Esophagus (tissue), 2 donors: ENCODE data around the gene SAMSN1. TPM values are rescaled to one million over a fixed set of nuclear protein-coding genes. Genes with fewer than 3 reads are reported as not detected.

Experiments
- H3K27ac ChIP-seq, 2 donors: one replicate each; pipeline ENCODE4 v1.5.1; 2013; ENCODE audit warnings: low read depth in 2 of 2, mild to moderate bottlenecking in 2 of 2, inconsistent platforms in 1 of 2, low read length in 1 of 2, moderate library complexity in 1 of 2
- H3K27me3 ChIP-seq, 2 donors: one replicate each; pipeline ENCODE4 v1.6.1; 2013; ENCODE audit warnings: low read length in 2 of 2, control low read depth in 1 of 2, mild to moderate bottlenecking in 1 of 2; ENCODE audit not compliant: insufficient read depth in 2 of 2, control insufficient read depth in 1 of 2
- H3K36me3 ChIP-seq, 2 donors: one replicate each; pipeline ENCODE4 v1.6.1; 2013; ENCODE audit warnings: low read length in 1 of 2; ENCODE audit not compliant: control insufficient read depth in 2 of 2, insufficient read depth in 2 of 2
- H3K4me1 ChIP-seq, 2 donors: one replicate each; pipeline ENCODE4 v1.6.1; 2013; ENCODE audit warnings: low read length in 1 of 2; ENCODE audit not compliant: control insufficient read depth in 2 of 2, insufficient read depth in 2 of 2
- H3K4me3 ChIP-seq, 2 donors: one replicate each; pipeline ENCODE4 v1.5.1; 2013; ENCODE audit warnings: low read length in 2 of 2, mild to moderate bottlenecking in 2 of 2, low read depth in 1 of 2, moderate library complexity in 1 of 2
- H3K9me3 ChIP-seq, 2 donors: one replicate each; pipeline ENCODE4 v1.6.1; 2013; ENCODE audit warnings: mild to moderate bottlenecking in 2 of 2, low read depth in 1 of 2, low read length in 1 of 2, moderate library complexity in 1 of 2; ENCODE audit not compliant: control insufficient read depth in 2 of 2, insufficient read depth in 1 of 2
- WGBS, 2 donors: extraction: QIAGEN DNeasy Blood & Tissue Kit; methylation state at CpG; one replicate each; pipeline ENCODE4 v1.1.7; 2013; 5-methylcytosine and 5-hydroxymethylcytosine counted together
- polyA plus RNA-seq, 2 donors: library from polyadenylated mRNA; stranded (reverse); fragments of 200-250 nt; gene quantifications; one replicate each; pipeline ENCODE4 v1.2.3, GENCODE V29; 2013
- donor health status: healthy with polysubstance abuse.
- donor health status: Bipolar disorder and iron deficiency.

The SAMSN1 gene
- polyA plus RNA-seq, 2 donors: 0.83 to 1.4 TPM

DNA sequence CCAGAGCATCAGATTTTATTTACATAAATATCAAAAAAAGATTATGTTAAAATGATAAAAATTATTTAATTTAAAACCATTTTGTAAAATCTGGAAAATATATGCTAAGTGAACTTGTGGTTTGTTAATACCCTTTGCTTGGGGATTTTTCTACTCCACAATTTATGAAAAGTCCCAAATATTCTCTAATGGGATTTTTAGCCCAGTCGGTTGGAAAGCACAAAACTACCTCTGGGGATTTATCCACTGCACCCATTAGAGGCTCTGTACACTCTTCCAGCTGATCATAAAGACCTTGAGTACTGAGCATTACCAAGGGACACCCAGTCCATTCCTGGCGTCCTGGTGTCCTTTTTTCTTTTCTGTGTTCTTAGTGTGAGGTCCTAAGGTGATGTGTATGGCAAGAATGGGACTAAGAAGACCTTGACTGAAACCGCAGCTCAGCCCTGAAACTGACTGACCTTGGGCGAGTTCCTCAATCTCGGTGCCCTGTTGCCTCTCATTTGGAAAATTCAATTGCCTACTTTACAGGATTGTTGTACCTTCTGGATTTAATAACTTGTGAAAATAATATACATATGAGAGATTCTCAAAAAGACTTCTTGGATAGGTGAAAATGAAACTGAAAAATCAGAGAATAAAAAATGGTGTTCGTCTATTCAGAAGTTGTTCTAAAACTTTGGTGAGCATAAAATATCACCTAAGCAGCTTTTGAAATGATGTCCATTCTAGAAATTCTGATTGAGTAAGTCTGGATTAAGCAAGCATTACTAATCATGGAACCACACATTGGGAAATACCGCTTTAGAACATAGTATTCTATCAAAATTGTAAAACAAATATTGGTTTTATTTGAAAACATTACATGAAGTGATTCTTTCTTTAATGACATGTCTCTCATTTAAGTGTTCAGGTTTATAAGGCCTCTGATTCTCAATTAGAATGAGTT lies 21.5 kb upstream of the SAMSN1 start:
- Histone ChIP-seq H3K4me1 (no peaks in the 10 kb centered on the region), H3K27ac (no peak overlapping the region), H3K9me3 (no peaks in the 10 kb centered on the region), H3K36me3 (no peaks in the 10 kb centered on the region), H3K4me3 (no peak overlapping the region), H3K27me3 (no peaks in the 10 kb centered on the region)
- 68 to 76% methylated on average over 7 of the region's 7 CpGs for WGBS, 2 donors

DNA sequence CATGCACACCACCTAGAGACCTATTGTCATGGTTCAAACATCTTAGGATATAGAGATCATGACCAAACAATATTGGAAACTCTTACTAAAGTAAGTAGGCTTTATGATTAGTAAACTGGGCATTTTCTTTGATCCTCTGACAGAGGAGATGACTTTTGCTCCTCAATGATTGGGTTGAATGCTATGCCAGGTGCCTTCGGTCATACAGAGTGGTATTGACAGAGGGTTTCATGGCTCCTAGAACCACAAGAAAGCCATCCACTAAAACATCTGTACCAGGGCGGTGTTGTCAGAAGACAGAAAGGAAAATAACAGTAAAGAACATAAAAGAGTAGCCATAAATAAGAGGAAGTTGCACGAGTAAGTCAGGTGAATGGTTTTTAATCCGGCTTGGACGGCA lies 20.8 kb upstream of the SAMSN1 start:
- H3K4me3 ChIP-seq: no peak overlapping the region
- no peaks in the 10 kb centered on the region for H3K27me3 ChIP-seq
- 69 to 89% methylated on average over 5 of the region's 5 CpGs for WGBS, 2 donors
- H3K9me3 ChIP-seq: no peaks in the 10 kb centered on the region
- no peaks in the 10 kb centered on the region for H3K4me1 ChIP-seq
- no peaks in the 10 kb centered on the region for H3K36me3 ChIP-seq
- no peak overlapping the region for H3K27ac ChIP-seq

DNA sequence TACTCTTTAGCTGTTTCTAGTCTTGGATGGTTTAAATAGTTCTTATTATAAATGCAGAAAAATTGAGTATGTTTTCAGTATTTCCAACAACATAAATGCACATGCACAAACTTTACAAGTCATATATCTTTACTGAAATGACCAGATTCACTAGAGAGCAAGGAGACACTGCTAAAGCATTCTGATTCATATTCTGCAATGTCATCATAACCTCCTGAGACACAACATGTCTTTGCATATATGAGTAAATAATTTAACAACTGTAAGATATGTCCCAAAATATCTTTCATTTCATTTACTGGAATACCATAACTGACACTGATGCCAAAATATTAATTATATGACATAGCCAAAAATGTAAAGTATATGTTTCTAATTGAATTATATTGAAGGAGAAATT lies 16.8 kb upstream of the SAMSN1 start:
- no peak overlapping the region for H3K27ac ChIP-seq
- no peaks in the 10 kb centered on the region for H3K36me3 ChIP-seq
- H3K4me1 ChIP-seq: no peaks in the 10 kb centered on the region
- H3K9me3 ChIP-seq: no peaks in the 10 kb centered on the region
- no peak overlapping the region for H3K4me3 ChIP-seq
- H3K27me3 ChIP-seq: no peaks in the 10 kb centered on the region

GRCh38 chr21:14560555-14560954 lies 14.4 kb upstream of the SAMSN1 start:
- Histone ChIP-seq H3K27me3 (no peaks in the 10 kb centered on the region), H3K36me3 (no peaks in the 10 kb centered on the region), H3K4me1 (no peaks in the 10 kb centered on the region), H3K4me3 (no peak overlapping the region), H3K9me3 (no peaks in the 10 kb centered on the region), H3K27ac (no peak overlapping the region)
- 65 to 74% methylated on average over 4 of the region's 4 CpGs for WGBS, 2 donors

DNA sequence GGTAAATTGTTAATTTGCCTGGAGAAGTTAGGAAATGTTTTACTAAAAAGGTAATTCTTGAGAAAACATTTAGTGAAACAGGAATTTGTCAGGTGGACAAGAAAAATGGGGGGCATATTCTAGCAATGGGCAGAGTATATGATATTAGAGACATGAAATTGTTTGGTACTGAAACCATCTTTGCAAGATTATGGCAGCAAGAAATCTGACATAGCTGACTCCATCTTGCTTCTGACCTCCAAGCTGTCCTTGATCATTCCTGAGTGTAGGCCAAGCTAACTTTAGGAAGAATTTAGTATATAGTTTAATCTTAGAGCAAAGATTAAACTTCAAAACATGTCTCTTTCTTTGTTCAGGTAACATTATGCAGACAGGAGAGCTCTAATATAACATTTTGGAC lies 14.0 kb upstream of the SAMSN1 start:
- no peak overlapping the region for H3K4me3 ChIP-seq

DNA sequence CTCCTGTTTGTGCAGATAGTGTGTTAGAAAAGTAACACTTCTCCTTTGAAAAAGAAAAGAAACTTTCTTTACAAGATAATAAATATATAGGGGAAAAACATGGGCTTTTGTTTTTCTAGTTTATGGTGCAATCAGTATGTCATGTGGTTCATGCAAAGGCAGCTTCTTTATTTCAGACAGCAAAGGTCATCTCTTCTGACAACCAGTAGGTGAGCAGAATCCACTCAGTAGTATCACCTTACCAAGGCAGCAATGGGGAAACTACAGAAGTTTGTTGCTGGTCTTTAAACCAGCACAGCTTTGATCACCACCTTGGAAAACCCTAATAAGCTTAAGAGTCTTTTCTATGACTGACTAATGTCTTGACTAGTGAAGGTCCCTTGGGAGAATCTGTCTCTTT lies 13.0 kb upstream of the SAMSN1 start:
- H3K27ac ChIP-seq: no peak overlapping the region
- no peak overlapping the region for H3K4me3 ChIP-seq
- no peaks in the 10 kb centered on the region for H3K36me3 ChIP-seq
- H3K4me1 ChIP-seq: no peaks in the 10 kb centered on the region
- no peaks in the 10 kb centered on the region for H3K9me3 ChIP-seq
- H3K27me3 ChIP-seq: no peaks in the 10 kb centered on the region

More for the DNA sequence above, 14.0 kb upstream of the SAMSN1 start:
- Histone ChIP-seq H3K27ac (no peak overlapping the region), H3K36me3 (no peaks in the 10 kb centered on the region), H3K4me1 (no peaks in the 10 kb centered on the region), H3K9me3 (no peaks in the 10 kb centered on the region), H3K27me3 (no peaks in the 10 kb centered on the region)

DNA sequence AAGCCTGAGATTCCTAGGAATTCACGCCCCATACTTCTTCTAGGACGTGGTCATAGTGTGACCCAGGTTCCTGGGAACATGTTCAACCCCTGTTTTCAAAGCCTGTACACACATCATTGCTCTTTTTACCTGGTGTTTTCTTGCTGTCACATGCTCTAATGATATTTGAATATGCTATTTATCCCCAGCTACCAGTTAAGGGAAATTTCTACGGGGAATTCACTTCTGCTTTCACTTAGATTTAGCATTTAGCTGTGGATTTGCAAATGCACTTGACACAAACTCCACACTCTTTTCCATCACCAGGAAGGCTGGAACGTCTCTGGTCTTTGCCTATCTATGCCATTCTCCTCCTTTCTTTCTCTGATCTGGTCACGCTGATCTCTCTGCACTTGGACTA lies 11.3 kb upstream of the SAMSN1 start:
- Histone ChIP-seq H3K9me3 (no peaks in the 10 kb centered on the region), H3K27me3 (no peaks in the 10 kb centered on the region), H3K4me1 (no peaks in the 10 kb centered on the region), H3K36me3 (no peaks in the 10 kb centered on the region), H3K4me3 (no peak overlapping the region), H3K27ac (no peak overlapping the region)
- WGBS, 2 donors: 78 to 83% methylated on average over 5 of the region's 5 CpGs

DNA sequence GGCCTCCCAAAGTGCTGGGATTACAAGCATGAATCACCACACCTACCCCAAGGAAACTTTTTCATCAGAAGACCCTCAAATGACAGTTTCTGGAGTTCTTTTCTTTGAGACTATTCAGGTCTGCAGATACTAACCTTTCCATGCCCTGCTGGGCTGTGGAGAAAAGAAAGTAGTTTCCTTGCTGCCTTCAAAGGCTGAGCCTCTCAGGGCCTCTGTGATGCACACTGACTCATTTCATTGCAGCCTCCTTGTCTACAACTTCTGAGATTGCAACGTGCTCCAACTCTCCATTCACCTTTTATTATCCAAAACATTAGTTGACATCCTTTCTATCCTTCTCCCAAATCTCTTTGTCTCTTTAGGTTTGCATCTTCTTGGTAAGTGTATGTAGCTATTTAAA lies 8.8 kb upstream of the SAMSN1 start:
- Histone ChIP-seq H3K4me1 (no peaks in the 10 kb centered on the region), H3K9me3 (no peaks in the 10 kb centered on the region), H3K27me3 (no peaks in the 10 kb centered on the region), H3K36me3 (no peaks in the 10 kb centered on the region), H3K4me3 (no peak overlapping the region), H3K27ac (no peak overlapping the region)
- whole genome bisulfite sequencing, 2 donors: 33 to 42% methylated on average over 1 of the region's 1 CpG

DNA sequence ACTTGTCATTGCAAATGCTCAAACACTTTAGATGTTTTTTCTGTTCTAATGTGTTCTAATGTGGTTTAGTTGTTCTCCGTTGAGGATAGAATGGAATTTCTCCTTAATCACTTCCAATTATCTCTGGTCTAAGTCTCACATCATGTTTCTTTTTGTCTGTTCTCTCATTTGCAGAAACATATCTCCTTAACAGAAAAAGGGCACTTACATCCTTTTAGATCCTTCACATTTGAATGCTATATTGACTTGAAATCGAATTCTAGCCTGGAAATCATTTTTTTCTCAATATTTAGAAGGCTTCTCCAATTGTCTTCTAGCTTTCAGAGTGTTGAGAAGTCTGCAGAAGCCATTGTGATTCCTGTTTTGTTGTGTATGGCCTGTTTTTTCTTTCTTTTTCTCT lies 7.3 kb upstream of the SAMSN1 start:
- no peaks in the 10 kb centered on the region for H3K36me3 ChIP-seq
- H3K27ac ChIP-seq: no peak overlapping the region
- WGBS, 2 donors: 73 to 77% methylated on average over 2 of the region's 2 CpGs
- H3K4me1 ChIP-seq: no peaks in the 10 kb centered on the region
- no peaks in the 10 kb centered on the region for H3K9me3 ChIP-seq
- H3K4me3 ChIP-seq: no peak overlapping the region
- H3K27me3 ChIP-seq: no peaks in the 10 kb centered on the region

- Histone ChIP-seq H3K27me3 (no peaks in the 10 kb centered on the region), H3K36me3 (no peaks in the 10 kb centered on the region), H3K4me3 (no peak overlapping the region), H3K4me1 (no peaks in the 10 kb centered on the region), H3K27ac (no peak overlapping the region), H3K9me3 (no peaks in the 10 kb centered on the region)
- 65 to 77% methylated on average over 2 of the region's 2 CpGs for WGBS, 2 donors
Measured at GRCh38 chr21:14551741-14552140, 5.6 kb upstream of the SAMSN1 start.
